ENCODE results near the gene DSCAML1. TPM values are rescaled to one million over a fixed set of nuclear protein-coding genes. Genes with fewer than 3 reads are reported as not detected.

DSCAML1 gene
- total and polyA plus RNA-seq, 9 of the 15 experiments (the other 6 are each of a cell fraction or from before 2014, with no cell fraction given) = not detected

- Histone ChIP-seq H3K27me3 (ENCODE audit: control insufficient read depth in 2 of 2, insufficient read depth in 2 of 2, low read length in 2 of 2) (peaks cover 31 to 97% of the 10 kb centered on the region in 2 experiments; a peak in 4 of 5 replicates), H3K36me3 (ENCODE audit: control insufficient read depth, insufficient read depth, low read length) (no peaks in the 10 kb centered on the region), H2AFZ (ENCODE audit: low read depth, low read length) (no peak overlapping the region), H3K4me2 (ENCODE audit: insufficient read depth, low read length) (no peak overlapping the region), H3K9me3 (replicated peaks; ENCODE audit: control insufficient read depth, insufficient read depth, low read depth, low read length) (no peaks in the 10 kb centered on the region), H3K9ac (ENCODE audit: insufficient read depth in 1 of 2, low read depth in 2 of 2, low read length in 2 of 2) (no peak overlapping the region), H4K20me1 (replicated peaks; ENCODE audit: control insufficient read depth, insufficient read depth, low read length) (peaks cover 10% of the 10 kb centered on the region; the same call in 1 of the 2 replicates), H3K27ac (ENCODE audit: extremely low read depth, low read depth, low read length) (no peak overlapping the region), H3K4me3 (no peak overlapping the region), H3K4me1 (replicated peaks in 1 of 2; ENCODE audit: control insufficient read depth in 2 of 2, insufficient read depth in 2 of 2, low read length in 2 of 2) (no peaks in the 10 kb centered on the region; a peak in 1 of 5 replicates), H3K9me1 (ENCODE audit: control insufficient read depth, insufficient read depth, low read length) (peaks cover 3% of the 10 kb centered on the region), H3K79me2 (ENCODE audit: control insufficient read depth, insufficient read depth, low read length) (no peaks in the 10 kb centered on the region)
- no peak for FAIRE-seq
- in situ Hi-C loops (cut with MboI) = no loop called here
- WGBS (ENCODE audit: insufficient coverage, low coverage, missing lambda C conversion rate) = 0% methylated on average over 7 of the region's 14 CpGs
- ChIA-PET POLR2A (interaction anchor here (0.6 kb wide), 1 partner anchor 81 kb away, joined by 3 read pairs; no protein-coding TSS in a partner anchor), CTCF (ENCODE audit: low intra/inter-chr PET ratio) (no interaction called here)
- no TSS peak for BruUV-seq (replicated peaks)
- DNase-seq (ENCODE audit: extremely low read depth in 1 of 4, low spot score in 3 of 4) = no peak
- no peak for ATAC-seq
- intact Hi-C loops (cut with micrococcal nuclease) = no loop called here
- TF ChIP-seq FOSL1 (tag; conservative IDR thresholded peaks at IDR 0.05) = 0 out of 2 replicates have a peak, but pooled peaks have one; percentile 21
- TF ChIP-seq ATF3 (IDR thresholded peaks at IDR 0.05) = peak; percentile 55
- TF ChIP-seq ATF3 (CRISPR knock-in tag; conservative IDR thresholded peaks at IDR 0.05) = no peak
- TF ChIP-seq E2F4 (CRISPR knock-in tag; IDR thresholded peaks at IDR 0.05; ENCODE audit: low read depth) = no peak
- no peak for TF ChIP-seq ZNF316 (IDR thresholded peaks at IDR 0.05)
- no peak for TF ChIP-seq ZNF75A (CRISPR knock-in tag; IDR thresholded peaks at IDR 0.05)
- no peak for TF ChIP-seq OTX1 (CRISPR knock-in tag; IDR thresholded peaks at IDR 0.05)
Observed at GRCh38 chr11:117836077-117836960, 39.3 kb upstream of the DSCAML1 start.

Measured in K562 (cell line).